Lung (tissue), 12 donors: ENCODE measurements around the gene UNC5B. TPM values are rescaled to one million over a fixed set of nuclear protein-coding genes. Genes with fewer than 3 reads are reported as not detected.

Experiments
- ATAC-seq: fragments of 200-7000 bp; cut with Tn5 transposase; one replicate; pipeline ENCODE4 v1.9.1; 2020; ENCODE audit warnings: moderate number of reproducible peaks; ENCODE audit not compliant: insufficient read depth, low FRiP score
- DNase-seq, 3 donors: peaks; one replicate each; pipeline ENCODE4 v3.0.0-alpha.2; 2013 to 2017
- H3K27ac ChIP-seq, 2 donors: one replicate each; pipeline ENCODE4 v1.5.1; 2013; ENCODE audit warnings: mild to moderate bottlenecking in 2 of 2, moderate library complexity in 2 of 2, control low read depth in 1 of 2, inconsistent platforms in 1 of 2, low read depth in 1 of 2, low read length in 1 of 2
- H3K27me3 ChIP-seq, 3 donors: one replicate each; pipeline ENCODE4 v1.5.1; 2013; ENCODE audit warnings: low read length in 2 of 3; ENCODE audit not compliant: control insufficient read depth in 3 of 3, insufficient read depth in 3 of 3
- H3K36me3 ChIP-seq, 4 donors: one replicate each; pipeline ENCODE4 v1.5.1; 2013; ENCODE audit warnings: low read length in 4 of 4, mild to moderate bottlenecking in 1 of 4, moderate library complexity in 1 of 4; ENCODE audit not compliant: control insufficient read depth in 4 of 4, insufficient read depth in 4 of 4
- H3K4me1 ChIP-seq, 5 donors: one replicate each; pipeline ENCODE4 v1.5.1; 2013; ENCODE audit warnings: low read length in 5 of 5, mild to moderate bottlenecking in 2 of 5, moderate library complexity in 1 of 5; ENCODE audit not compliant: control insufficient read depth in 5 of 5, insufficient read depth in 5 of 5
- H3K4me3 ChIP-seq: one replicate; pipeline ENCODE4 v1.5.1; 2013; ENCODE audit warnings: mild to moderate bottlenecking, control low read depth, moderate library complexity
- H3K9ac ChIP-seq, 2 donors: one replicate each; pipeline ENCODE4 v1.5.1; 2013; ENCODE audit warnings: low read length in 2 of 2, control low read depth in 1 of 2; ENCODE audit not compliant: insufficient read depth in 1 of 2
- H3K9me3 ChIP-seq, 4 donors: one replicate each; pipeline ENCODE4 v1.5.1; 2013; ENCODE audit warnings: low read length in 3 of 4, mild to moderate bottlenecking in 1 of 4, moderate library complexity in 1 of 4; ENCODE audit not compliant: control insufficient read depth in 4 of 4, insufficient read depth in 3 of 4
- CTCF ChIP-seq: IDR thresholded peaks from 2 replicates; pipeline ENCODE4 v1.5.1; 2012; ENCODE audit warnings: mild to moderate bottlenecking; ENCODE audit errors: control extremely low read depth, extremely low read depth
- WGBS, 2 donors: extraction: QIAGEN DNeasy Blood & Tissue Kit; methylation state at CpG; one replicate each; pipeline ENCODE4 v1.1.7; 2013; 5-methylcytosine and 5-hydroxymethylcytosine counted together
- polyA plus RNA-seq, 2 donors: library from polyadenylated mRNA; stranded (reverse); fragments of 200-250 nt; gene quantifications; one replicate each; pipeline ENCODE4 v1.2.1, GENCODE V29; 2013
- total RNA-seq, 2 donors: library from RNA; depleted of rRNA in 1 of 2; stranded (reverse); fragments of >200 nt in 1 of 2; gene quantifications; one replicate each; pipeline ENCODE4 v1.2.1, GENCODE V29; 2014 to 2021
- donor health status: control.
- donor health status: control.
- donor health status: Bipolar disorder and iron deficiency.
- donor health status: healthy.
- donor health status: DM: yes; HTN: yes; CAD: no.

The UNC5B gene
- total and polyA plus RNA-seq, 4 donors: 4.4 to 23.8 (median 8.3) TPM

GRCh38 chr10:71317739-71318138, 105.4 kb downstream of the UNC5B start:
- no peak for ATAC-seq

GRCh38 chr10:71319042-71319799, 106.9 kb downstream of the UNC5B start, which contains the start of gene SLC29A3:
SLC29A3 (plus strand) TSS chr10:71319259; CDS start chr10:71319310, 51 bp downstream.
- ATAC-seq (peak; percentile 88), DNase-seq (peak; percentile 88 to 95 (median 91))
- Histone ChIP-seq H3K4me1 (peaks cover 0 to 29% (median 7%) of the 10 kb centered on the region in 5 donors), H3K9ac (peak within 1 kb of the TSS; percentile 65 to 69), H3K4me3 (peak within 1 kb of the TSS; percentile 70), H3K36me3 (peaks cover 0 to 6% (median 3%) of the 10 kb centered on the region in 4 donors), H3K27me3 (no peaks in the 10 kb centered on the region), H3K27ac (peak within 1 kb of the TSS; percentile 51 to 78), H3K9me3 (no peaks in the 10 kb centered on the region)
- WGBS, 2 donors: 1% methylated on average over 32 to 62 of the region's 62 CpGs
- peak; percentile 45 for TF ChIP-seq CTCF

More at GRCh38 chr10:71317739-71318138, 105.4 kb downstream of the UNC5B start:
- no peak for TF ChIP-seq CTCF
- 84 to 86% methylated on average over 6 of the region's 6 CpGs for WGBS, 2 donors
- H3K4me1 ChIP-seq: peaks cover 0 to 44% (median 7%) of the 10 kb centered on the region in 5 donors
- H3K9me3 ChIP-seq: no peaks in the 10 kb centered on the region
- no peak overlapping the region for H3K4me3 ChIP-seq
- no peak overlapping the region for H3K27ac ChIP-seq
- no peaks in the 10 kb centered on the region for H3K27me3 ChIP-seq
- no peak for DNase-seq
- H3K36me3 ChIP-seq: peaks cover 0 to 2% (median 0%) of the 10 kb centered on the region in 4 donors
- no peak overlapping the region for H3K9ac ChIP-seq

GRCh38 chr10:71319800-71320392, 107.5 kb downstream of the UNC5B start:
- no peaks in the 10 kb centered on the region for H3K9me3 ChIP-seq
- ATAC-seq (no peak), DNase-seq (no peak)
- H3K4me1 ChIP-seq: peaks cover 0 to 26% (median 7%) of the 10 kb centered on the region in 5 donors
- H3K9ac ChIP-seq: no peak overlapping the region
- H3K27me3 ChIP-seq: no peaks in the 10 kb centered on the region
- WGBS, 2 donors: 42 to 46% methylated on average over 8 of the region's 8 CpGs
- no peak for TF ChIP-seq CTCF
- H3K27ac ChIP-seq: peak overlapping the region in 1 of 2 donors; percentile 78
- peak overlapping the region; percentile 70 for H3K4me3 ChIP-seq
- peaks cover 0 to 8% (median 3%) of the 10 kb centered on the region in 4 donors for H3K36me3 ChIP-seq
